ENCODE measurements around the gene SLC22A1. TPM values are rescaled to one million over a fixed set of nuclear protein-coding genes. Genes with fewer than 3 reads are reported as not detected.

Gene SLC22A1
- total RNA-seq, 1 donor, result 0.86 TPM

GRCh38 chr6:160128879-160129516 lies 7.4 kb downstream of the SLC22A1 start:
- DNase-seq (ENCODE audit: low read depth), result no peak
- no peak overlapping the region for H3K4me3 ChIP-seq (ENCODE audit: low read depth, low read length)
- no peak for TF ChIP-seq CTCF (IDR thresholded peaks at IDR 0.05; ENCODE audit: insufficient read depth, low read depth, low read length)

GRCh38 chr6:160129881-160130615 lies 8.4 kb downstream of the SLC22A1 start:
- DNase-seq (ENCODE audit: low read depth), result no peak
- H3K4me3 ChIP-seq (ENCODE audit: low read depth, low read length), result no peak overlapping the region
- TF ChIP-seq CTCF (IDR thresholded peaks at IDR 0.05; ENCODE audit: insufficient read depth, low read depth, low read length), result no peak

GRCh38 chr6:160130729-160131484 lies 9.3 kb downstream of the SLC22A1 start:
- DNase-seq (ENCODE audit: low read depth), result no peak

GRCh38 chr6:160131636-160132296 lies 10.2 kb downstream of the SLC22A1 start:
- no peak overlapping the region for H3K4me3 ChIP-seq (ENCODE audit: low read depth, low read length)
- no peak for DNase-seq (ENCODE audit: low read depth)
- no peak for TF ChIP-seq CTCF (IDR thresholded peaks at IDR 0.05; ENCODE audit: insufficient read depth, low read depth, low read length)

More at GRCh38 chr6:160130729-160131484, 9.3 kb downstream of the SLC22A1 start:
- H3K4me3 ChIP-seq (ENCODE audit: low read depth, low read length), result no peak overlapping the region
- TF ChIP-seq CTCF (IDR thresholded peaks at IDR 0.05; ENCODE audit: insufficient read depth, low read depth, low read length), result no peak

- no peak for DNase-seq (ENCODE audit: low read depth)
- H3K4me3 ChIP-seq (ENCODE audit: low read depth, low read length), result no peak overlapping the region
- no peak for TF ChIP-seq CTCF (IDR thresholded peaks at IDR 0.05; ENCODE audit: insufficient read depth, low read depth, low read length)
Measured at GRCh38 chr6:160132297-160132637, 10.7 kb downstream of the SLC22A1 start.

GRCh38 chr6:160132776-160133338 lies 11.2 kb downstream of the SLC22A1 start:
- H3K4me3 ChIP-seq (ENCODE audit: low read depth, low read length), result no peak overlapping the region
- peak; percentile 16 for DNase-seq (ENCODE audit: low read depth)
- no peak for TF ChIP-seq CTCF (IDR thresholded peaks at IDR 0.05; ENCODE audit: insufficient read depth, low read depth, low read length)
